ENCODE results near the gene CCNL2. TPM values are rescaled to one million over a fixed set of nuclear protein-coding genes. Genes with fewer than 3 reads are reported as not detected.

Gene CCNL2
- total and polyA plus RNA-seq, 2 experiments from 2014 or later: 115 to 146 TPM

GRCh38 chr1:1418464-1419362 is 19.6 kb upstream of the CCNL2 start:
- no peak overlapping the region for H3K27ac Mint-ChIP-seq
- H2AFZ ChIP-seq: no peak overlapping the region; the same call in 1 of the 2 replicates
- no peaks in the 10 kb centered on the region; the same call in 2 of the 3 replicates for H3K36me3 Mint-ChIP-seq (ENCODE audit: low read depth)
- no peak for TF ChIP-seq EZH2phosphoT487 (IDR thresholded peaks at IDR 0.05; ENCODE audit: unreplicated experiment)
- no peak for TF ChIP-seq NANOG (IDR thresholded peaks at IDR 0.05; ENCODE audit: borderline replicate concordance)
- TF ChIP-seq, protein P1, sequence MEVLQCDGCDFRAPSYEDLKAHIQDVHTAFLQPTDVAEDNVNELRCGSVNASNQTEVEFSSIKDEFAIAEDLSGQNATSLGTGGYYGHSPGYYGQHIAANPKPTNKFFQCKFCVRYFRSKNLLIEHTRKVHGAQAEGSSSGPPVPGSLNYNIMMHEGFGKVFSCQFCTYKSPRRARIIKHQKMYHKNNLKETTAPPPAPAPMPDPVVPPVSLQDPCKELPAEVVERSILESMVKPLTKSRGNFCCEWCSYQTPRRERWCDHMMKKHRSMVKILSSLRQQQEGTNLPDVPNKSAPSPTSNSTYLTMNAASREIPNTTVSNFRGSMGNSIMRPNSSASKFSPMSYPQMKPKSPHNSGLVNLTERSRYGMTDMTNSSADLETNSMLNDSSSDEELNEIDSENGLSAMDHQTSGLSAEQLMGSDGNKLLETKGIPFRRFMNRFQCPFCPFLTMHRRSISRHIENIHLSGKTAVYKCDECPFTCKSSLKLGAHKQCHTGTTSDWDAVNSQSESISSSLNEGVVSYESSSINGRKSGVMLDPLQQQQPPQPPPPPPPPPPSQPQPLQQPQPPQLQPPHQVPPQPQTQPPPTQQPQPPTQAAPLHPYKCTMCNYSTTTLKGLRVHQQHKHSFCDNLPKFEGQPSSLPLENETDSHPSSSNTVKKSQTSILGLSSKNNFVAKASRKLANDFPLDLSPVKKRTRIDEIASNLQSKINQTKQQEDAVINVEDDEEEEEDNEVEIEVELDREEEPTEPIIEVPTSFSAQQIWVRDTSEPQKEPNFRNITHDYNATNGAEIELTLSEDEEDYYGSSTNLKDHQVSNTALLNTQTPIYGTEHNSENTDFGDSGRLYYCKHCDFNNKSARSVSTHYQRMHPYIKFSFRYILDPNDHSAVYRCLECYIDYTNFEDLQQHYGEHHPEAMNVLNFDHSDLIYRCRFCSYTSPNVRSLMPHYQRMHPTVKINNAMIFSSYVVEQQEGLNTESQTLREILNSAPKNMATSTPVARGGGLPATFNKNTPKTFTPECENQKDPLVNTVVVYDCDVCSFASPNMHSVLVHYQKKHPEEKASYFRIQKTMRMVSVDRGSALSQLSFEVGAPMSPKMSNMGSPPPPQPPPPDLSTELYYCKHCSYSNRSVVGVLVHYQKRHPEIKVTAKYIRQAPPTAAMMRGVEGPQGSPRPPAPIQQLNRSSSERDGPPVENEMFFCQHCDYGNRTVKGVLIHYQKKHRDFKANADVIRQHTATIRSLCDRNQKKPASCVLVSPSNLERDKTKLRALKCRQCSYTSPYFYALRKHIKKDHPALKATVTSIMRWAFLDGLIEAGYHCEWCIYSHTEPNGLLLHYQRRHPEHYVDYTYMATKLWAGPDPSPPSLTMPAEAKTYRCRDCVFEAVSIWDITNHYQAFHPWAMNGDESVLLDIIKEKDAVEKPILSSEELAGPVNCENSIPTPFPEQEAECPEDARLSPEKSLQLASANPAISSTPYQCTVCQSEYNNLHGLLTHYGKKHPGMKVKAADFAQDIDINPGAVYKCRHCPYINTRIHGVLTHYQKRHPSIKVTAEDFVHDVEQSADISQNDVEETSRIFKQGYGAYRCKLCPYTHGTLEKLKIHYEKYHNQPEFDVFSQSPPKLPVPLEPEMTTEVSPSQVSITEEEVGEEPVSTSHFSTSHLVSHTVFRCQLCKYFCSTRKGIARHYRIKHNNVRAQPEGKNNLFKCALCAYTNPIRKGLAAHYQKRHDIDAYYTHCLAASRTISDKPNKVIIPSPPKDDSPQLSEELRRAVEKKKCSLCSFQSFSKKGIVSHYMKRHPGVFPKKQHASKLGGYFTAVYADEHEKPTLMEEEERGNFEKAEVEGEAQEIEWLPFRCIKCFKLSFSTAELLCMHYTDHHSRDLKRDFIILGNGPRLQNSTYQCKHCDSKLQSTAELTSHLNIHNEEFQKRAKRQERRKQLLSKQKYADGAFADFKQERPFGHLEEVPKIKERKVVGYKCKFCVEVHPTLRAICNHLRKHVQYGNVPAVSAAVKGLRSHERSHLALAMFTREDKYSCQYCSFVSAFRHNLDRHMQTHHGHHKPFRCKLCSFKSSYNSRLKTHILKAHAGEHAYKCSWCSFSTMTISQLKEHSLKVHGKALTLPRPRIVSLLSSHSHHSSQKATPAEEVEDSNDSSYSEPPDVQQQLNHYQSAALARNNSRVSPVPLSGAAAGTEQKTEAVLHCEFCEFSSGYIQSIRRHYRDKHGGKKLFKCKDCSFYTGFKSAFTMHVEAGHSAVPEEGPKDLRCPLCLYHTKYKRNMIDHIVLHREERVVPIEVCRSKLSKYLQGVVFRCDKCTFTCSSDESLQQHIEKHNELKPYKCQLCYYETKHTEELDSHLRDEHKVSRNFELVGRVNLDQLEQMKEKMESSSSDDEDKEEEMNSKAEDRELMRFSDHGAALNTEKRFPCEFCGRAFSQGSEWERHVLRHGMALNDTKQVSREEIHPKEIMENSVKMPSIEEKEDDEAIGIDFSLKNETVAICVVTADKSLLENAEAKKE (CRISPR knock-in tag; IDR thresholded peaks at IDR 0.05): no peak
- TF ChIP-seq, protein P2, sequence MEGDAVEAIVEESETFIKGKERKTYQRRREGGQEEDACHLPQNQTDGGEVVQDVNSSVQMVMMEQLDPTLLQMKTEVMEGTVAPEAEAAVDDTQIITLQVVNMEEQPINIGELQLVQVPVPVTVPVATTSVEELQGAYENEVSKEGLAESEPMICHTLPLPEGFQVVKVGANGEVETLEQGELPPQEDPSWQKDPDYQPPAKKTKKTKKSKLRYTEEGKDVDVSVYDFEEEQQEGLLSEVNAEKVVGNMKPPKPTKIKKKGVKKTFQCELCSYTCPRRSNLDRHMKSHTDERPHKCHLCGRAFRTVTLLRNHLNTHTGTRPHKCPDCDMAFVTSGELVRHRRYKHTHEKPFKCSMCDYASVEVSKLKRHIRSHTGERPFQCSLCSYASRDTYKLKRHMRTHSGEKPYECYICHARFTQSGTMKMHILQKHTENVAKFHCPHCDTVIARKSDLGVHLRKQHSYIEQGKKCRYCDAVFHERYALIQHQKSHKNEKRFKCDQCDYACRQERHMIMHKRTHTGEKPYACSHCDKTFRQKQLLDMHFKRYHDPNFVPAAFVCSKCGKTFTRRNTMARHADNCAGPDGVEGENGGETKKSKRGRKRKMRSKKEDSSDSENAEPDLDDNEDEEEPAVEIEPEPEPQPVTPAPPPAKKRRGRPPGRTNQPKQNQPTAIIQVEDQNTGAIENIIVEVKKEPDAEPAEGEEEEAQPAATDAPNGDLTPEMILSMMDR (conservative IDR thresholded peaks at IDR 0.05; ENCODE audit: low read depth in 2 of 2): no peak
- TF ChIP-seq EZH2 (IDR thresholded peaks at IDR 0.05; ENCODE audit: low read depth, unreplicated experiment): no peak
- no peak for TF ChIP-seq POLR2AphosphoS5 (IDR thresholded peaks at IDR 0.05; ENCODE audit: low read depth)
- TF ChIP-seq STAT1 (IDR thresholded peaks at IDR 0.05; ENCODE audit: unreplicated experiment): no peak
- no peak for TF ChIP-seq CREB1 (CRISPR knock-in tag; IDR thresholded peaks at IDR 0.05; ENCODE audit: low read depth)
- TF ChIP-seq ZNF114 (CRISPR knock-in tag; IDR thresholded peaks at IDR 0.05): no peak
- TF ChIP-seq REST (IDR thresholded peaks at IDR 0.05; ENCODE audit: unreplicated experiment): no peak
- TF ChIP-seq ZNF331 (CRISPR knock-in tag; IDR thresholded peaks at IDR 0.05; ENCODE audit: low read depth): no peak
- TF ChIP-seq JUNB (IDR thresholded peaks at IDR 0.05; ENCODE audit: unreplicated experiment): no peak
- TF ChIP-seq, protein P3, sequence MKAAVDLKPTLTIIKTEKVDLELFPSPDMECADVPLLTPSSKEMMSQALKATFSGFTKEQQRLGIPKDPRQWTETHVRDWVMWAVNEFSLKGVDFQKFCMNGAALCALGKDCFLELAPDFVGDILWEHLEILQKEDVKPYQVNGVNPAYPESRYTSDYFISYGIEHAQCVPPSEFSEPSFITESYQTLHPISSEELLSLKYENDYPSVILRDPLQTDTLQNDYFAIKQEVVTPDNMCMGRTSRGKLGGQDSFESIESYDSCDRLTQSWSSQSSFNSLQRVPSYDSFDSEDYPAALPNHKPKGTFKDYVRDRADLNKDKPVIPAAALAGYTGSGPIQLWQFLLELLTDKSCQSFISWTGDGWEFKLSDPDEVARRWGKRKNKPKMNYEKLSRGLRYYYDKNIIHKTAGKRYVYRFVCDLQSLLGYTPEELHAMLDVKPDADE (IDR thresholded peaks at IDR 0.05): no peak
- H3K4me2 ChIP-seq: no peak overlapping the region
- no peaks in the 10 kb centered on the region for H3K79me2 ChIP-seq (replicated peaks; ENCODE audit: insufficient read depth)
- no peak overlapping the region for H3K4me3 ChIP-seq
- H3K9me2 ChIP-seq (ENCODE audit: insufficient read depth): no peaks in the 10 kb centered on the region
- 0 out of 2 replicates have a peak, but pooled peaks cover 10% of the 10 kb centered on the region for H3F3A ChIP-seq (replicated peaks; ENCODE audit: low read depth)
- peaks cover 13% of the 10 kb centered on the region for H3K27me3 Mint-ChIP-seq (ENCODE audit: insufficient read depth, low read depth, poor library complexity)
- H3K4me1 Mint-ChIP-seq: peaks cover 24% of the 10 kb centered on the region
- no peaks in the 10 kb centered on the region for H4K20me1 ChIP-seq (replicated peaks; ENCODE audit: insufficient read depth)
- H3K9me3 Mint-ChIP-seq: no peaks in the 10 kb centered on the region; the same call in 2 of the 3 replicates
- no peak overlapping the region for H3K27ac ChIP-seq (ENCODE audit: low read depth)
- ATAC-seq (no peak), DNase-seq (ENCODE audit: low spot score) (no peak)
- peaks cover 25% of the 10 kb centered on the region for H3K4me1 ChIP-seq (ENCODE audit: insufficient read depth)
- no peaks in the 10 kb centered on the region for H3K36me3 ChIP-seq (ENCODE audit: insufficient read depth)
- 0 out of 2 replicates have a peak, but pooled peaks cover 2% of the 10 kb centered on the region for H3K27me3 ChIP-seq (ENCODE audit: insufficient read depth)
- no peak overlapping the region; the same call in 2 of the 3 replicates for H3K4me3 Mint-ChIP-seq
